Erythroblast (primary cell): ENCODE results near the gene UTP14C.
A peak's percentile ranks its signal among the peaks of the same experiment; 100 is the strongest.
"Not testable (repeated sequence)": the region's sequence is repeated elsewhere in the genome, so short reads cannot be mapped to it uniquely, and the experiment has no call there.

Experiments
- DNase-seq, 2 experiments: peaks; one replicate each; lab custom pipeline; 2025; lab: John Stamatoyannopoulos, UW
- GATA1 ChIP-seq: IDR thresholded peaks from 2 replicates; pipeline ENCODE4 v1.6.1; 2011; ENCODE audit warnings: low read depth, mild to moderate bottlenecking, control low read depth, low read length, moderate library complexity
- POLR2A ChIP-seq: IDR thresholded peaks from 2 replicates; pipeline ENCODE4 v1.6.1; 2011; ENCODE audit warnings: mild to moderate bottlenecking, low read length

Gene UTP14C, protein sequence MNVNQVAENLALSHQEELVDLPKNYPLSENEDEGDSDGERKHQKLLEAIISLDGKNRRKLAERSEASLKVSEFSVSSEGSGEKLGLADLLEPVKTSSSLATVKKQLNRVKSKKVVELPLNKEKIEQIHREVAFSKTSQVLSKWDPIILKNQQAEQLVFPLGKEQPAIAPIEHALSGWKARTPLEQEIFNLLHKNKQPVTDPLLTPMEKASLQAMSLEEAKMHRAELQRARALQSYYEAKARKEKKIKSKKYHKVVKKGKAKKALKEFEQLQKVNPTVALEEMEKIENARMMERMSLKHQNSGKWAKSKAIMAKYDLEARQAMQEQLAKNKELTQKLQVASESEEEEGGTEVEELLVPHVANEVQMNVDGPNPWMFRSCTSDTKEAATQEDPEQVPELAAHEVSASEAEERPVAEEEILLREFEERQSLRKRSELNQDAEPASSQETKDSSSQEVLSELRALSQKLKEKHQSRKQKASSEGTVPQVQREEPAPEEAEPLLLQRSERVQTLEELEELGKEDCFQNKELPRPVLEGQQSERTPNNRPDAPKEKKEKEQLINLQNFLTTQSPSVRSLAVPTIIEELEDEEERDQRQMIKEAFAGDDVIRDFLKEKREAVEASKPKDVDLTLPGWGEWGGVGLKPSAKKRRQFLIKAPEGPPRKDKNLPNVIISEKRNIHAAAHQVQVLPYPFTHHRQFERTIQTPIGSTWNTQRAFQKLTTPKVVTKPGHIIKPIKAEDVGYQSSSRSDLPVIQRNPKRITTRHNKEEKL

DNA sequence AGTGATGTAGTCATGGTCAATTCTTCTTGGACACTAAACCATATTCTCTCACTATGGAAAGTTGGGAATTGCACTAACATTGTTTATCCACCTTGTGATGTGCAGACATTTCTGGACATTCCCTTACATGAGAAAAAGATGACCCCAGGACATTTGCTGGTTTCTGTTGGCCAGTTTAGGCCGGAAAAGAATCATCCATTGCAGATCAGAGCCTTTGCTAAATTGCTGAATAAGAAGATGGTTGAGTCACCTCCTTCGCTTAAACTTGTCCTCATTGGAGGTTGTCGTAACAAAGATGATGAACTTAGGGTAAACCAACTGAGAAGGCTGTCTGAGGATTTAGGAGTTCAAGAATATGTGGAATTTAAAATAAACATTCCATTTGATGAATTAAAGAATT is at the start of gene UTP14C:
Gene UTP14C, plus strand, starts transcription at position 211 of the 400 bp plus-strand sequence. CDS start 4,114 bp downstream, outside the sequence.
- TF ChIP-seq GATA1: no peak
- TF ChIP-seq POLR2A: no peak
- no peak for DNase-seq

- DNase-seq: no peak
- TF ChIP-seq POLR2A (no peak), GATA1 (no peak)
Measured at GRCh38 chr13:51976423-51976822, 48.1 kb upstream of the UTP14C start.

DNA sequence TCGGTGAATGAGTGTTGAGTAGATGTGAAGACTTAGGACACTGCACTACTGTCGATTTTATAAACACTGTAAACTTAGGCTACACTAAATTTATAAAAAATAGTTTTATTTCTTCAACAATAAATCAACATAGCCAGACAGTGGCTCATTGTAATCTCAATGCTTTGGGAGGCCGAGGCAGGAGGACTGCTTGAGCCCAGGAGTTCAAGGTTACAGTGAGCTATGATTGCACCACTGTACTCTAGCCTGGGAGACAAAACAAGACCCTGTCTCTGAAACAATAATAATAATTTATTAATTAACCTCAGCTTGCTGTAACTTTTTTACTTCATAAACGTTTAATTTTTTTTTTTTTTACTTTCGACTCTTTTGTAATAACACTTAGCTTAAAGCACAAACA is 47.6 kb upstream of the UTP14C start:
- no peak for TF ChIP-seq POLR2A
- TF ChIP-seq GATA1: no peak
- no peak for DNase-seq

DNA sequence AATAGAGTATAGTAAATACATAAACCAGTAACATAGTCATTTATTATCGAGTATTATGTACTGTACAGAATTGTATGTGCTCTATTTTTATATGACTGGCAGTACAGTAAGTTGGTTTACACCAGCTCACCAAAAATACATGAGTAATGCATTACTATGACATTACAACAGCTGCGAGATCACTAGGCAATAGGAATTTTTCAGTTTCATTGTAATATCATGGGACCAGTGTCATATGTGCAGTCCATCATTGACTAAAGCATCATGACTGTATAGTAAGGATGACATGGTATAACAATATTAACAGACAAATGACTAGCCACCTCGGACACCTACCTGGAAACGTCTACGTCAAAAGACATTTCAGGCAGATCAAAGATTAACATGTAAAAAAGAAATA is 46.9 kb upstream of the UTP14C start:
- TF ChIP-seq GATA1 (no peak), POLR2A (no peak)
- no peak for DNase-seq

DNA sequence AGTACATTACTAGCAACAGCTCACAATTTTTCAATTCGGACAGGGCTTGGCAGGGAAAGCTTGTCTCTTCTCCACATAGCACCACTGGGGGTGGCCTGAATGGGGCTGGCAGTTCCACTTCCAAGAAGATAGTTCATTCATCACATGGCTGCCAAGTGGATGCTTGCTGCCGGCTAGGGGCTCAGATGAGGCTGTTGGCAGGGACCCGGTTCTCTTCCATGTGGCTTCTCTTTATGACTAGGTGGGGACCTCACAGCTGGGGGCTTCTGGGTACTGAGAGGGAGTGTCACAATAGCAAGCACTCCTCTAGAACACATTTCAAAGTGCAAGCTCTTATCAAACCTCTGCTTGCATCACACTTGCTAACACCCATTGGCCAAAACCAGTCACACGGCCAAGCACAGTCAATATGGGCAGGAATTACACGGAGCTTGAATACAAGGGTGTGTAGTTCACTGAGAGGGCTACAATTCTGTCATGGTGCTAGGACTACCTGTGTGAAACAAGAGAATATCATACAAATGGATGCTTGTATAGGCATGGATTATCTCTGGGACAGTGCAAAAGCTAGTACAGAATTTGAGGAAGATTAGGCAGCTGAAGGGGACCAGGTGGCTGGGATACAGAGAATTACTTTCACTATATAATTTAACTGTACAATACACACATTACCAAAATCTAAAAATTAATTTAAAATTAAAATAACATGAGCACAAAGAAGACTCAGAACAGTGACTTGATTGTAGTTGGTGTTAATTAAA is 45.5 kb upstream of the UTP14C start:
- peak; percentile 87 for TF ChIP-seq POLR2A
- no peak for TF ChIP-seq GATA1
- DNase-seq: peak; percentile 68 to 74

DNA sequence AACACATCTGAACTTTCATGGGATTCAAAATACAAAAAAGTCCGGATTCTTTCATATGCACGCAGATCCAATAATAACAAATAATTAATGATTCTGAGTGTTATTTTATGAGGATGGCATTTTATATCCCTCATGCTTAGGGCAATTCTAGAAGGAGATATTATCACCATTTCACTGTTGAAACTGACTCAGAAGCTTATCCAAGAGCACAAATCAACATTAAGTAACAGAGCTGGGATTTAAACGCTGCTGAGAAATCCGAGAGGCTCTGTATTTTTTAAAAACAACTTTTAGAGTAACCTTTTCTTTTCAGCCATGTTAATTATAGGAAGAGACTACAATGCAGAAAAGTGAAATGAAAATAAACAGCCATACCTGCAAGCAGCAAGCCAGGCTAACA is 43.6 kb upstream of the UTP14C start:
- TF ChIP-seq GATA1 (no peak), POLR2A (no peak)
- DNase-seq: no peak

GRCh38 chr13:51981355-51981754 is 43.1 kb upstream of the UTP14C start:
- TF ChIP-seq GATA1 (no peak), POLR2A (no peak)
- no peak for DNase-seq

- not testable (repeated sequence) for DNase-seq
Measured at GRCh38 chr13:51983292-51983691, 41.2 kb upstream of the UTP14C start.

GRCh38 chr13:51984904-51985303 is 39.6 kb upstream of the UTP14C start:
- DNase-seq: not testable (repeated sequence)

- no peak for DNase-seq
- TF ChIP-seq GATA1 (no peak), POLR2A (no peak)
Measured at GRCh38 chr13:51988988-51989618, 35.4 kb upstream of the UTP14C start.

GRCh38 chr13:51993713-51994112 is 30.8 kb upstream of the UTP14C start:
- DNase-seq: no peak
- peak; percentile 52 for TF ChIP-seq POLR2A
- TF ChIP-seq GATA1: no peak

DNA sequence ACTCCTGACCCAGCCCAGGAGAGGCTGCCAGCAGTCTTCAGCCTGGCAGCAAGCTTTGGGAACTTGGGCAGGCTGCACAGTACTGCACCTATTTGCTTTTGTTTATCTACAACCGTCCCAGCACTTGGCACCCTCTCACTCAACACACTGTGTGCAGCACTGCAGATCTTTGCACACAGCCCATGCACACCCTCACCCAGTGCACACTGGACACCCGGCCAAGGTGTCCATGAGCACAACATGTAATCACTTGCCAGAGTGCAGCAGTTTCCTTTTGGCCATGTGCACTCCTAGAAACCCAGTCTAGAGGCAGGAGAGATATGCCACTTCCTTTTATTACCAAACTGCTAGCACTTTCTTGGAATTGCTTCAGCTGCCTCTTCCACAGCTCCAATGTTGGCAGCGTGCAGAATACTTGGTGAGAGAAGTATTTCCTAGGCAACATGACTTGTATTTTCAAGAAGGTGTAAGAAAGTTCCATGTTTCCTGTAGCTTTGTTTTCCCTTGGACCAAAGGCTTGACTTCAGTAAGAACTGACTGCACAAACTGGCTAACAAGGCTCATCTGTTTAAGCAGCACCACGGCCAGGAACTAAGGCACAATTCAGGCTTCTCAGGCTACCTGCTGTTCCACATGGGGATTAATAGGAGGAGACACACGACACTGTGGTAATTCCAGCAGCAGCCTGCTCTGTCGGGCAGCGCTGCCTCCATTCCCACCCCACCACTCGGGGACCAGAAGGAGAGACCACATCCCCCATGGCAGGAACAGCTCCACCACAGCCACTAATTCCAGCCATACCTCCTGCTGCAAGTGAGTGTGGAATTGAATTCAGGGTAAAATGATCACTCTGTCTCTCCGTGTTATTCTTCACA is 28.6 kb upstream of the UTP14C start:
- peak; percentile 29 to 51 for DNase-seq
- TF ChIP-seq GATA1 (no peak), POLR2A (peak; percentile 71)
